ENCODE data around the gene PTMS. TPM values are rescaled to one million over a fixed set of nuclear protein-coding genes. Genes with fewer than 3 reads are reported as not detected.

PTMS gene
- polyA plus RNA-seq, 4 donors, result 34.0 to 204 (median 122) TPM

DNA sequence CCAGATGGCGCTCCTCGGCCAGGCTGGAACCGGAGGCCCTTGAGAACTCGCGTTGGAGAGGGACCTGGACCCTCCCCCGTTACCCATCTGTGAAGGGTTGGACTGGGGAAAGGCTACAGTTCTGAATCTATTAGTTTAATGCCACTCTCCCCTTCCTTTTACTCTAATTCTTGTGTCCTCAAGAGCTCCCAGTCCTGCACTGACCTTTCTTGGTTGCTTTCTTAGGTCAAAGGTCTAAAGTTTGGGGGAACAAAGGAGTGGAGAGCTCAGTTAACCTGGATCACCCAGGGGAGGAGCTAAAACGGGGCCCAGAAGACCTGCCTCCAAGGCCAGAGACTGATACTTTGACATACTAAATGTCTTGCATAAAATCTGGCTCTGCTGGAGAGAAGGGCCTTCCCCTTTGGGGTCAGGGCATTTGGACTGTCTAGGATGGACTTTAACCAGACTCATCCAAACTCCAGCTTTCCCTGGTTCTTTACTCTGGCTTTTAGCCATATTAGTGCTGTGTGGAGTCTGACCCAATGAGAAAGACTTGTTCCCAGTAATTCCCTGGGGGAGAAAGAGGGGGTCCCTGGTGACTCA is 12.3 kb upstream of the PTMS start:
- Histone ChIP-seq H3K4me1 (ENCODE audit: control insufficient read depth in 3 of 3, insufficient read depth in 2 of 3, low read depth in 1 of 3, low read length in 2 of 3) (peaks cover 0 to 17% (median 12%) of the 10 kb centered on the region in 3 donors), H3K4me3 (ENCODE audit: low read depth in 1 of 3, low read length in 3 of 3) (no peak overlapping the region), H3K27ac (ENCODE audit: low read depth in 1 of 3, low read length in 2 of 3) (peak overlapping the region in 2 of 3 donors; percentile 95 to 99), H3K36me3 (ENCODE audit: control insufficient read depth in 3 of 3, insufficient read depth in 2 of 3, low read depth in 1 of 3, low read length in 3 of 3) (peaks cover 7 to 31% (median 15%) of the 10 kb centered on the region in 3 donors), H3K9me3 (ENCODE audit: control insufficient read depth in 2 of 2, insufficient read depth in 1 of 2, low read depth in 1 of 2, low read length in 1 of 2) (no peaks in the 10 kb centered on the region), H3K27me3 (ENCODE audit: control insufficient read depth in 3 of 3, insufficient read depth in 3 of 3, low read length in 3 of 3) (no peaks in the 10 kb centered on the region)
- DNase-seq, result no peak
- no peak for FAIRE-seq
- 0 to 1% (median 1%) methylated on average over 7 of the region's 7 CpGs for WGBS, 3 donors

- no peak for FAIRE-seq
- H3K27ac ChIP-seq (ENCODE audit: low read depth in 1 of 3, low read length in 2 of 3), result peak overlapping the region in 2 of 3 donors; percentile 30 to 95
Measured at GRCh38 chr12:6754411-6754810, 11.8 kb upstream of the PTMS start.

GRCh38 chr12:6757028-6757690 is 9.0 kb upstream of the PTMS start:
- 44 to 69% (median 61%) methylated on average over 8 of the region's 8 CpGs for WGBS, 3 donors
- Histone ChIP-seq H3K27ac (ENCODE audit: low read depth in 1 of 3, low read length in 2 of 3) (no peak overlapping the region), H3K27me3 (ENCODE audit: control insufficient read depth in 3 of 3, insufficient read depth in 3 of 3, low read length in 3 of 3) (no peaks in the 10 kb centered on the region), H3K36me3 (ENCODE audit: control insufficient read depth in 3 of 3, insufficient read depth in 2 of 3, low read depth in 1 of 3, low read length in 3 of 3) (peaks cover 0 to 1% (median 0%) of the 10 kb centered on the region in 3 donors), H3K4me1 (ENCODE audit: control insufficient read depth in 3 of 3, insufficient read depth in 2 of 3, low read depth in 1 of 3, low read length in 2 of 3) (peaks cover 0 to 11% (median 6%) of the 10 kb centered on the region in 3 donors), H3K9me3 (ENCODE audit: control insufficient read depth in 2 of 2, insufficient read depth in 1 of 2, low read depth in 1 of 2, low read length in 1 of 2) (no peaks in the 10 kb centered on the region), H3K4me3 (ENCODE audit: low read depth in 1 of 3, low read length in 3 of 3) (no peak overlapping the region)
- no peak for FAIRE-seq
- no peak for DNase-seq

More at GRCh38 chr12:6754411-6754810, 11.8 kb upstream of the PTMS start:
- WGBS, 3 donors, result 92 to 99% (median 93%) methylated on average over 2 of the region's 2 CpGs
- Histone ChIP-seq H3K4me1 (ENCODE audit: control insufficient read depth in 3 of 3, insufficient read depth in 2 of 3, low read depth in 1 of 3, low read length in 2 of 3) (peaks cover 0 to 17% (median 12%) of the 10 kb centered on the region in 3 donors), H3K9me3 (ENCODE audit: control insufficient read depth in 2 of 2, insufficient read depth in 1 of 2, low read depth in 1 of 2, low read length in 1 of 2) (no peaks in the 10 kb centered on the region), H3K36me3 (ENCODE audit: control insufficient read depth in 3 of 3, insufficient read depth in 2 of 3, low read depth in 1 of 3, low read length in 3 of 3) (peaks cover 2 to 25% (median 13%) of the 10 kb centered on the region in 3 donors), H3K4me3 (ENCODE audit: low read depth in 1 of 3, low read length in 3 of 3) (no peak overlapping the region), H3K27me3 (ENCODE audit: control insufficient read depth in 3 of 3, insufficient read depth in 3 of 3, low read length in 3 of 3) (no peaks in the 10 kb centered on the region)
- DNase-seq, result no peak

DNA sequence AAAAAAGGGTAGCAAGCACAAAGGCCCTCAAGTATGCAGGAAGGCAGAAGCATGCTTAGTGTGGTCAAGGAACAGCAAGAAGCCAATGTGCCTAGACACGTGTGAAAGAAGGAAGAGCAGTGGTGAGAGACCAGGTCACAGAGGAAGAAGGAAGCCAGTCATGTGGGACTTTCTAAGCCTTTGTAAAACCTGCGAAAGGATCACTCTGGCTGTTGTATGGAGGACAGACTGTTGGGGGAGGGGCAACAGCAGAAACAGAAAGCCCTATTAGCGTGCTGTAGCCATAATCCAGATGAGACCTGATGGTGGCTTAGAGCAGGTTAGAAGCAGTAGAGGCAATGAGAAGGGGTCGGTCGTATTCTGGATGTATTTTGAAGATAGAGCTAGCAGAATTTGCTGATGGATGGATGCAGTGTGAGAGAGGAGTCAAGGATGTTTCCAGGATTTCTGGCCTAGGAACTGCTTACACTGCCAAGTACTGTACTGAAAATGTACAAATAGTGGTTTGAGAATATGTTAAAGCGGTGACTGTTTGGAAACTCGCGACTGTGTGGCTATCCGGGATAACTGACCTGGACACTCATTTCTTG is 7.6 kb upstream of the PTMS start:
- 81 to 84% (median 84%) methylated on average over 9 of the region's 9 CpGs for WGBS, 3 donors
- Histone ChIP-seq H3K36me3 (ENCODE audit: control insufficient read depth in 3 of 3, insufficient read depth in 2 of 3, low read depth in 1 of 3, low read length in 3 of 3) (no peaks in the 10 kb centered on the region), H3K27ac (ENCODE audit: low read depth in 1 of 3, low read length in 2 of 3) (no peak overlapping the region), H3K4me1 (ENCODE audit: control insufficient read depth in 3 of 3, insufficient read depth in 2 of 3, low read depth in 1 of 3, low read length in 2 of 3) (peaks cover 0 to 15% (median 7%) of the 10 kb centered on the region in 3 donors), H3K9me3 (ENCODE audit: control insufficient read depth in 2 of 2, insufficient read depth in 1 of 2, low read depth in 1 of 2, low read length in 1 of 2) (no peaks in the 10 kb centered on the region), H3K27me3 (ENCODE audit: control insufficient read depth in 3 of 3, insufficient read depth in 3 of 3, low read length in 3 of 3) (no peaks in the 10 kb centered on the region), H3K4me3 (ENCODE audit: low read depth in 1 of 3, low read length in 3 of 3) (no peak overlapping the region)
- DNase-seq (no peak), FAIRE-seq (no peak)

DNA sequence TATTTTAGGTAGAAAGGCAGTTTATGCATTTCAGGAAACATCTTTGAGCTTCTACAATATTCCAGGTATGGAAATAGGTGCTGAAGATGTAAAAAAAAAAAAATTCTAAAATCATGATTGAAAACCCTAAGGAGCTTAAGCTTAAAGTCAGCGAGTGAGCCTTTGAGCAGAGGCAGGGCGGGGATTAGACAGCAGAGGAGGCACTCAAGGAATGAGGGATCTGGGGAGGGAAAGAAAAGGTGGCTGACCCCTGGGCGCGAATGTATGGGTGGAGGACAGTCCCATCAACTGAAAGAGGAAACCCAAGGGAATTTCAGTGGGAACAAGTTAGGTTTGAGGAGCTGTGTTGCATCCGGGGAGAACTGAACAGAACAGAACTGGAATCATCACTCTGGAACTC is 6.4 kb upstream of the PTMS start:
- Histone ChIP-seq H3K9me3 (ENCODE audit: control insufficient read depth in 2 of 2, insufficient read depth in 1 of 2, low read depth in 1 of 2, low read length in 1 of 2) (no peaks in the 10 kb centered on the region), H3K27me3 (ENCODE audit: control insufficient read depth in 3 of 3, insufficient read depth in 3 of 3, low read length in 3 of 3) (no peaks in the 10 kb centered on the region), H3K36me3 (ENCODE audit: control insufficient read depth in 3 of 3, insufficient read depth in 2 of 3, low read depth in 1 of 3, low read length in 3 of 3) (no peaks in the 10 kb centered on the region), H3K4me3 (ENCODE audit: low read depth in 1 of 3, low read length in 3 of 3) (no peak overlapping the region), H3K27ac (ENCODE audit: low read depth in 1 of 3, low read length in 2 of 3) (no peak overlapping the region), H3K4me1 (ENCODE audit: control insufficient read depth in 3 of 3, insufficient read depth in 2 of 3, low read depth in 1 of 3, low read length in 2 of 3) (peaks cover 0 to 15% (median 9%) of the 10 kb centered on the region in 3 donors)
- 90 to 98% (median 91%) methylated on average over 5 of the region's 5 CpGs for WGBS, 3 donors
- no peak for DNase-seq
- FAIRE-seq, result no peak

DNA sequence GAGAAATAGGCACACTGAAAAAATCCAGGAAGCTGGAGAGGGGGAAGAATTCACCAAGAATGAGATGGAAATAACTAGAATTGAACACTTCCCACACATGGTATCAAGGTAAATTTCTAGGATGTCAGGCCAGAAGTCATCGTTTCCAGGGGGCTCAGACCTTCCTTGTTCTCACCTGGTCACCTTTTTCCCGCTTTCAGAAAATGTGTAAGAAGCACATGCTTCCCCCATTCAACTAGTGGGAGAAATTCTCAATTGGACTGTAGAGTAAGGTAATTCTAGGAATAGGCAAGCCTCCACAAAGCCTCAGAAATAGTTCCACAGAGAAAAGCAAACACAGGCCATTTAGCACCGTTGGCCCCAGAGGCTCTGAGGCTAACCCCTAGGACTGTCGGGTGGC is 2.8 kb upstream of the PTMS start:
- no peak for FAIRE-seq
- Histone ChIP-seq H3K27ac (ENCODE audit: low read depth in 1 of 3, low read length in 2 of 3) (peak overlapping the region; percentile 21 to 93 (median 88)), H3K4me1 (ENCODE audit: control insufficient read depth in 3 of 3, insufficient read depth in 2 of 3, low read depth in 1 of 3, low read length in 2 of 3) (peaks cover 7 to 41% (median 15%) of the 10 kb centered on the region in 3 donors), H3K27me3 (ENCODE audit: control insufficient read depth in 3 of 3, insufficient read depth in 3 of 3, low read length in 3 of 3) (no peaks in the 10 kb centered on the region), H3K4me3 (ENCODE audit: low read depth in 1 of 3, low read length in 3 of 3) (peak overlapping the region in 1 of 3 donors; percentile 30), H3K36me3 (ENCODE audit: control insufficient read depth in 3 of 3, insufficient read depth in 2 of 3, low read depth in 1 of 3, low read length in 3 of 3) (peaks cover 0 to 5% (median 0%) of the 10 kb centered on the region in 3 donors), H3K9me3 (ENCODE audit: control insufficient read depth in 2 of 2, insufficient read depth in 1 of 2, low read depth in 1 of 2, low read length in 1 of 2) (no peaks in the 10 kb centered on the region)
- 65 to 77% (median 75%) methylated on average over 4 of the region's 4 CpGs for WGBS, 3 donors
- DNase-seq, result no peak

DNA sequence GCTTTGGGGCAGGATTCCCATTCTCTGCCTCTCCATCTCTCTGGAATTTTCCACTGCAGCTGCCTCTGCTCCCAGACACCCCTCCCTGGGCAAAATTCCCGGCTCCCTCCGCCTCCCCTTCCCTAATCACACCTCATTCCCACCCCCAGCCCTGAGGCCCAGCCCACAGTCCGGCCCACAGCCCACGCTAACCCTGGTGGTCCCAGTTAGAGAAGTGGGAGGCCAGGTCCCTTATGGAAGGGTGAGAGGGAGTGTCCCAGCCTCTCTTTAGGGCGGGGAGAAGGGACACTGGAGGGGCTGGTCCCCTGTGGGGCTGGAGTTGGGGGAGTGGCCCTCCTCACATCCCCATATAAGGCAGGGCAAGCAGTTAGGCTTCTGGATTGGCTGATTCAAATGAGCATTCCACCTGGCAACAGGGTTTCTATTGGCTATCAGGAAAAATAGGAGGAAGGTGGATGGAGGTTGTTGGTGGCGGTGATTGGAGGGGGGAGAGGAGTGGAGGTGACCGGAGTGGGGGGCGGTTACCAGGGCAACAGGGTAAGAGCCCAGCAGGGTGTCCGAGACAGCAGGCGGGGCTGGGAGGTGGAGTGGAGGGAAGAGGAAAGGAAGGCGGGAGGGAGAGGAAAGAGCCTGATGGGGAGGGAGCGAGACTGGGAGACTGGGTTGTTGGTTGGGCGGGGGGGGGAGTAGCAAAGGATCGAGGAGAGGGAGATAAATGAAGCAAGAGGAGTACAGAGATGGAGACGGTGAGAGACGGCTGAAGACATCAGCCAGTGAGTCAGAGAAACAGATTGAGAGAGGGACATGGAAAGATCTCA is 1.9 kb upstream of the PTMS start:
- DNase-seq (peak; percentile 86 to 93), FAIRE-seq (no peak)
- 3 to 6% (median 6%) methylated on average over 15 to 16 of the region's 16 CpGs for WGBS, 3 donors
- H3K36me3 ChIP-seq (ENCODE audit: control insufficient read depth in 3 of 3, insufficient read depth in 2 of 3, low read depth in 1 of 3, low read length in 3 of 3), result peaks cover 0 to 9% (median 0%) of the 10 kb centered on the region in 3 donors
- H3K4me3 ChIP-seq (ENCODE audit: low read depth in 1 of 3, low read length in 3 of 3), result peak overlapping the region in 1 of 3 donors; percentile 30
- peaks cover 7 to 48% (median 15%) of the 10 kb centered on the region in 3 donors for H3K4me1 ChIP-seq (ENCODE audit: control insufficient read depth in 3 of 3, insufficient read depth in 2 of 3, low read depth in 1 of 3, low read length in 2 of 3)
- peak overlapping the region in 2 of 3 donors; percentile 88 to 93 for H3K27ac ChIP-seq (ENCODE audit: low read depth in 1 of 3, low read length in 2 of 3)
- no peaks in the 10 kb centered on the region for H3K27me3 ChIP-seq (ENCODE audit: control insufficient read depth in 3 of 3, insufficient read depth in 3 of 3, low read length in 3 of 3)
- no peaks in the 10 kb centered on the region for H3K9me3 ChIP-seq (ENCODE audit: control insufficient read depth in 2 of 2, insufficient read depth in 1 of 2, low read depth in 1 of 2, low read length in 1 of 2)

Measured in small intestine (tissue), 7 donors.